ENCODE data around the gene PACSIN2.
A peak's percentile ranks its signal among the peaks of the same experiment; 100 is the strongest.

Gene PACSIN2

GRCh38 chr22:42855721-42856120 lies 159.2 kb downstream of the PACSIN2 start:
- DNase-seq = no peak

- DNase-seq = no peak
Measured at GRCh38 chr22:42855211-42855610, 159.7 kb downstream of the PACSIN2 start.

GRCh38 chr22:42848941-42849550 lies 165.9 kb downstream of the PACSIN2 start:
- no peak for DNase-seq

GRCh38 chr22:42847110-42847509 lies 167.8 kb downstream of the PACSIN2 start:
- no peak for DNase-seq

- DNase-seq = no peak
Measured at GRCh38 chr22:42844756-42845155, 170.2 kb downstream of the PACSIN2 start.

- no peak for DNase-seq
Measured at GRCh38 chr22:42842658-42843370, 172.1 kb downstream of the PACSIN2 start.

- DNase-seq = no peak
Measured at GRCh38 chr22:42841444-42841843, 173.5 kb downstream of the PACSIN2 start.

- DNase-seq = no peak
Measured at GRCh38 chr22:42837556-42837955, 177.4 kb downstream of the PACSIN2 start.

GRCh38 chr22:42836026-42836425 lies 178.9 kb downstream of the PACSIN2 start:
- no peak for DNase-seq

GRCh38 chr22:42834177-42834949 lies 180.6 kb downstream of the PACSIN2 start:
- DNase-seq = peak; percentile 21

GRCh38 chr22:42833104-42833503 lies 181.8 kb downstream of the PACSIN2 start:
- DNase-seq = no peak

- no peak for DNase-seq
Measured at GRCh38 chr22:42831712-42832111, 183.2 kb downstream of the PACSIN2 start.

- no peak for DNase-seq
Measured at GRCh38 chr22:42830161-42830560, 184.8 kb downstream of the PACSIN2 start.

- DNase-seq = no peak
Measured at GRCh38 chr22:42829302-42829701, 185.6 kb downstream of the PACSIN2 start.

- no peak for DNase-seq
Measured at GRCh38 chr22:42825796-42826195, 189.2 kb downstream of the PACSIN2 start.

- DNase-seq = no peak
Measured at GRCh38 chr22:42821386-42821785, 193.6 kb downstream of the PACSIN2 start.

- DNase-seq = no peak
Measured at GRCh38 chr22:42820045-42820763, 194.7 kb downstream of the PACSIN2 start.

All from activated CD4-positive, alpha-beta T cell treated with anti-CD3 and anti-CD28 coated beads, Interleukin-2, amount 50 U/mL, for 16 hours (primary cell).